HS-27A (cell line): Measurements from ENCODE around the gene SUMO3.

Experiments
- DNase-seq: peaks from one replicate; pipeline ENCODE4 v3.0.0-alpha.2; 2012; ENCODE audit warnings: low read depth, missing footprints

SUMO3 gene

GRCh38 chr21:44801468-44802395, 16.1 kb downstream of the SUMO3 start, which contains the start of gene UBE2G2:
TSS of gene UBE2G2 (minus strand) at chr21:44801820. CDS start at chr21:44801748, 72 bp downstream.
- DNase-seq: peak; percentile 52

GRCh38 chr21:44800971-44801467, 16.8 kb downstream of the SUMO3 start:
- no peak for DNase-seq

GRCh38 chr21:44800103-44800502, 17.8 kb downstream of the SUMO3 start:
- DNase-seq: no peak

GRCh38 chr21:44799646-44800045, 18.2 kb downstream of the SUMO3 start:
- DNase-seq: no peak

GRCh38 chr21:44797775-44798174, 20.1 kb downstream of the SUMO3 start:
- no peak for DNase-seq

GRCh38 chr21:44795342-44795741, 22.5 kb downstream of the SUMO3 start:
- DNase-seq: no peak

- DNase-seq: no peak
Observed at GRCh38 chr21:44793592-44794374, 24.1 kb downstream of the SUMO3 start.

GRCh38 chr21:44792702-44793591, 24.9 kb downstream of the SUMO3 start:
- DNase-seq: no peak

GRCh38 chr21:44791993-44792392, 25.9 kb downstream of the SUMO3 start:
- no peak for DNase-seq

GRCh38 chr21:44791246-44791645, 26.6 kb downstream of the SUMO3 start:
- no peak for DNase-seq

GRCh38 chr21:44790368-44790767, 27.5 kb downstream of the SUMO3 start:
- DNase-seq: no peak

GRCh38 chr21:44789880-44790279, 28.0 kb downstream of the SUMO3 start:
- no peak for DNase-seq

GRCh38 chr21:44785620-44786335, 32.1 kb downstream of the SUMO3 start:
- no peak for DNase-seq

- no peak for DNase-seq
Observed at GRCh38 chr21:44784810-44785209, 33.1 kb downstream of the SUMO3 start.

- no peak for DNase-seq
Observed at GRCh38 chr21:44783020-44783696, 34.7 kb downstream of the SUMO3 start.

GRCh38 chr21:44780767-44781459, 36.9 kb downstream of the SUMO3 start:
- DNase-seq: no peak

GRCh38 chr21:44780137-44780502, 37.7 kb downstream of the SUMO3 start:
- DNase-seq: no peak

- DNase-seq: no peak
Observed at GRCh38 chr21:44779417-44780136, 38.3 kb downstream of the SUMO3 start.

- no peak for DNase-seq
Observed at GRCh38 chr21:44778983-44779382, 38.9 kb downstream of the SUMO3 start.
